Neural cell (in vitro differentiated cells): ENCODE data around the gene RNF225.

ENCODE experiments used
- EP300 ChIP-seq: fragments of 450-650 bp; conservative IDR thresholded peaks from 2 replicates; pipeline ENCODE4 v1.6.1; 2014; ENCODE audit warnings: antibody characterized with exemption, mild to moderate bottlenecking, moderate library complexity; ENCODE audit not compliant: poor library complexity, severe bottlenecking
- EZH2 ChIP-seq: fragments of 200-600, 300-800 bp; shearing (Covaris generic), sonication (generic); IDR thresholded peaks from 2 replicates; pipeline ENCODE4 v1.6.1; 2014; ENCODE audit warnings: antibody characterized with exemption, low read length, borderline replicate concordance, mild to moderate bottlenecking; ENCODE audit not compliant: insufficient read depth, poor library complexity, severe bottlenecking
- MXI1 ChIP-seq: fragments of 450-650 bp; conservative IDR thresholded peaks from 2 replicates; pipeline ENCODE4 v1.6.1; 2014; ENCODE audit warnings: antibody characterized with exemption, mild to moderate bottlenecking; ENCODE audit not compliant: poor library complexity, severe bottlenecking
- POLR2AphosphoS5 ChIP-seq: IDR thresholded peaks from 2 replicates; pipeline ENCODE4 v1.6.1; 2012
- RAD21 ChIP-seq: fragments of 450-650 bp; conservative IDR thresholded peaks from 2 replicates; pipeline ENCODE4 v1.6.1; 2014; ENCODE audit warnings: antibody characterized with exemption, mild to moderate bottlenecking, moderate library complexity
- TF ChIP-seq, protein P1 (sequence below): fragments of 450-650 bp; IDR thresholded peaks from 2 replicates; pipeline ENCODE4 v1.5.1; 2014; ENCODE audit warnings: antibody characterized with exemption, mild to moderate bottlenecking, moderate library complexity; ENCODE audit not compliant: poor library complexity, severe bottlenecking
- TF ChIP-seq, protein P2 (sequence below): IDR thresholded peaks from 2 replicates; pipeline ENCODE4 v1.6.1; 2012; ENCODE audit warnings: borderline replicate concordance

DNA sequence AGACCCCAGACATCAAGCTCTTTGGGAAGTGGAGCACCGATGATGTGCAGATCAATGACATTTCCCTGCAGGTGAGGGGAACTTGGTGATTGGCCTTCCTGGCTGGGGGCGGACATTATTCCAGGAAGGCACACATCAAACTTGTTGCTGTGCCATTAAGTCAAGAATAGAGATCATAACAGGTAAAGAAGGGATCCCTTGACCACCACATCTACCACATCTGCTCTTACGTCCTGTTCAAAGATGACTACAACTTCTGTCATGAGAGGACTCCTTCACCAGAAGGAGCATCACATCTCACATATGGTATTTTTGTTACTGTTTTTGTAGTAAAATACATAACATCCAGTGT, 7.3 kb upstream of the RNF225 start:
- TF ChIP-seq POLR2AphosphoS5 = no peak
- TF ChIP-seq EZH2 = no peak
- TF ChIP-seq MXI1 = no peak
- no peak for TF ChIP-seq RAD21
- TF ChIP-seq, protein P1, sequence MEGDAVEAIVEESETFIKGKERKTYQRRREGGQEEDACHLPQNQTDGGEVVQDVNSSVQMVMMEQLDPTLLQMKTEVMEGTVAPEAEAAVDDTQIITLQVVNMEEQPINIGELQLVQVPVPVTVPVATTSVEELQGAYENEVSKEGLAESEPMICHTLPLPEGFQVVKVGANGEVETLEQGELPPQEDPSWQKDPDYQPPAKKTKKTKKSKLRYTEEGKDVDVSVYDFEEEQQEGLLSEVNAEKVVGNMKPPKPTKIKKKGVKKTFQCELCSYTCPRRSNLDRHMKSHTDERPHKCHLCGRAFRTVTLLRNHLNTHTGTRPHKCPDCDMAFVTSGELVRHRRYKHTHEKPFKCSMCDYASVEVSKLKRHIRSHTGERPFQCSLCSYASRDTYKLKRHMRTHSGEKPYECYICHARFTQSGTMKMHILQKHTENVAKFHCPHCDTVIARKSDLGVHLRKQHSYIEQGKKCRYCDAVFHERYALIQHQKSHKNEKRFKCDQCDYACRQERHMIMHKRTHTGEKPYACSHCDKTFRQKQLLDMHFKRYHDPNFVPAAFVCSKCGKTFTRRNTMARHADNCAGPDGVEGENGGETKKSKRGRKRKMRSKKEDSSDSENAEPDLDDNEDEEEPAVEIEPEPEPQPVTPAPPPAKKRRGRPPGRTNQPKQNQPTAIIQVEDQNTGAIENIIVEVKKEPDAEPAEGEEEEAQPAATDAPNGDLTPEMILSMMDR = no peak
- no peak for TF ChIP-seq EP300
- TF ChIP-seq, protein P2, sequence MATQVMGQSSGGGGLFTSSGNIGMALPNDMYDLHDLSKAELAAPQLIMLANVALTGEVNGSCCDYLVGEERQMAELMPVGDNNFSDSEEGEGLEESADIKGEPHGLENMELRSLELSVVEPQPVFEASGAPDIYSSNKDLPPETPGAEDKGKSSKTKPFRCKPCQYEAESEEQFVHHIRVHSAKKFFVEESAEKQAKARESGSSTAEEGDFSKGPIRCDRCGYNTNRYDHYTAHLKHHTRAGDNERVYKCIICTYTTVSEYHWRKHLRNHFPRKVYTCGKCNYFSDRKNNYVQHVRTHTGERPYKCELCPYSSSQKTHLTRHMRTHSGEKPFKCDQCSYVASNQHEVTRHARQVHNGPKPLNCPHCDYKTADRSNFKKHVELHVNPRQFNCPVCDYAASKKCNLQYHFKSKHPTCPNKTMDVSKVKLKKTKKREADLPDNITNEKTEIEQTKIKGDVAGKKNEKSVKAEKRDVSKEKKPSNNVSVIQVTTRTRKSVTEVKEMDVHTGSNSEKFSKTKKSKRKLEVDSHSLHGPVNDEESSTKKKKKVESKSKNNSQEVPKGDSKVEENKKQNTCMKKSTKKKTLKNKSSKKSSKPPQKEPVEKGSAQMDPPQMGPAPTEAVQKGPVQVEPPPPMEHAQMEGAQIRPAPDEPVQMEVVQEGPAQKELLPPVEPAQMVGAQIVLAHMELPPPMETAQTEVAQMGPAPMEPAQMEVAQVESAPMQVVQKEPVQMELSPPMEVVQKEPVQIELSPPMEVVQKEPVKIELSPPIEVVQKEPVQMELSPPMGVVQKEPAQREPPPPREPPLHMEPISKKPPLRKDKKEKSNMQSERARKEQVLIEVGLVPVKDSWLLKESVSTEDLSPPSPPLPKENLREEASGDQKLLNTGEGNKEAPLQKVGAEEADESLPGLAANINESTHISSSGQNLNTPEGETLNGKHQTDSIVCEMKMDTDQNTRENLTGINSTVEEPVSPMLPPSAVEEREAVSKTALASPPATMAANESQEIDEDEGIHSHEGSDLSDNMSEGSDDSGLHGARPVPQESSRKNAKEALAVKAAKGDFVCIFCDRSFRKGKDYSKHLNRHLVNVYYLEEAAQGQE = no peak
